Measurements from ENCODE around the gene RASL10A.
A peak's percentile ranks its signal among the peaks of the same experiment; 100 is the strongest.

RASL10A gene

GRCh38 chr22:29268511-29269229, 46.8 kb downstream of the RASL10A start:
- peak overlapping the region; percentile 93 for H3K4me3 Mint-ChIP-seq
- no peak for DNase-seq (ENCODE audit: low spot score)
- H3K27me3 Mint-ChIP-seq (ENCODE audit: low read depth), result peaks cover 3% of the 10 kb centered on the region
- H3K36me3 Mint-ChIP-seq (ENCODE audit: low read depth), result peaks cover 58% of the 10 kb centered on the region
- H3K27ac Mint-ChIP-seq, result peak overlapping the region; percentile 98
- peaks cover 50% of the 10 kb centered on the region for H3K4me1 Mint-ChIP-seq (ENCODE audit: low read depth)
- H3K9me3 Mint-ChIP-seq, result no peaks in the 10 kb centered on the region

- Mint-ChIP-seq H3K4me3 (peak within 1 kb of the TSS; percentile 93), H3K4me1 (ENCODE audit: low read depth) (peaks cover 43% of the 10 kb centered on the region), H3K9me3 (no peaks in the 10 kb centered on the region), H3K27ac (peak within 1 kb of the TSS; percentile 98), H3K27me3 (ENCODE audit: low read depth) (peaks cover 3% of the 10 kb centered on the region), H3K36me3 (ENCODE audit: low read depth) (peaks cover 51% of the 10 kb centered on the region)
- peak; percentile 96 for DNase-seq (ENCODE audit: low spot score)
These were observed 47.5 kb downstream of the RASL10A start, which contains the start of the genes EWSR1 and RHBDD3 for GRCh38 chr22:29267858-29268510. Gene EWSR1 (plus strand): TSS chr22:29268268. CDS start chr22:29268337, 69 bp downstream. Gene RHBDD3 (minus strand): TSS chr22:29267981. CDS start chr22:29265626, 2,355 bp downstream.

GRCh38 chr22:29267462-29267857, 48.0 kb downstream of the RASL10A start:
- H3K4me3 Mint-ChIP-seq, result peak overlapping the region; percentile 93
- peaks cover 46% of the 10 kb centered on the region for H3K36me3 Mint-ChIP-seq (ENCODE audit: low read depth)
- no peak for DNase-seq (ENCODE audit: low spot score)
- H3K9me3 Mint-ChIP-seq, result no peaks in the 10 kb centered on the region
- H3K27me3 Mint-ChIP-seq (ENCODE audit: low read depth), result peaks cover 3% of the 10 kb centered on the region
- peaks cover 39% of the 10 kb centered on the region for H3K4me1 Mint-ChIP-seq (ENCODE audit: low read depth)
- H3K27ac Mint-ChIP-seq, result peak overlapping the region; percentile 98

- peak overlapping the region; percentile 93 for H3K4me3 Mint-ChIP-seq
- H3K4me1 Mint-ChIP-seq (ENCODE audit: low read depth), result peaks cover 34% of the 10 kb centered on the region
- peaks cover 42% of the 10 kb centered on the region for H3K36me3 Mint-ChIP-seq (ENCODE audit: low read depth)
- H3K27ac Mint-ChIP-seq, result peak overlapping the region; percentile 98
- DNase-seq (ENCODE audit: low spot score), result no peak
- H3K9me3 Mint-ChIP-seq, result no peaks in the 10 kb centered on the region
- H3K27me3 Mint-ChIP-seq (ENCODE audit: low read depth), result peaks cover 3% of the 10 kb centered on the region
These were observed 48.7 kb downstream of the RASL10A start for GRCh38 chr22:29266564-29267461.

- DNase-seq (ENCODE audit: low spot score), result no peak
- Mint-ChIP-seq H3K9me3 (no peaks in the 10 kb centered on the region), H3K27ac (peak overlapping the region; percentile 98), H3K4me3 (peak overlapping the region; percentile 93), H3K4me1 (ENCODE audit: low read depth) (peaks cover 29% of the 10 kb centered on the region), H3K36me3 (ENCODE audit: low read depth) (peaks cover 36% of the 10 kb centered on the region), H3K27me3 (ENCODE audit: low read depth) (peaks cover 3% of the 10 kb centered on the region)
These were observed 49.6 kb downstream of the RASL10A start for GRCh38 chr22:29265929-29266328.

GRCh38 chr22:29265305-29265704, 50.2 kb downstream of the RASL10A start:
- Mint-ChIP-seq H3K27ac (no peak overlapping the region), H3K4me3 (no peak overlapping the region), H3K36me3 (ENCODE audit: low read depth) (peaks cover 30% of the 10 kb centered on the region), H3K27me3 (ENCODE audit: low read depth) (peaks cover 3% of the 10 kb centered on the region), H3K4me1 (ENCODE audit: low read depth) (peaks cover 22% of the 10 kb centered on the region), H3K9me3 (no peaks in the 10 kb centered on the region)
- DNase-seq (ENCODE audit: low spot score), result no peak

- H3K27me3 Mint-ChIP-seq (ENCODE audit: low read depth), result peaks cover 3% of the 10 kb centered on the region
- peaks cover 10% of the 10 kb centered on the region for H3K4me1 Mint-ChIP-seq (ENCODE audit: low read depth)
- H3K9me3 Mint-ChIP-seq, result no peaks in the 10 kb centered on the region
- no peak overlapping the region for H3K4me3 Mint-ChIP-seq
- H3K27ac Mint-ChIP-seq, result no peak overlapping the region
- no peak for DNase-seq (ENCODE audit: low spot score)
- H3K36me3 Mint-ChIP-seq (ENCODE audit: low read depth), result peaks cover 15% of the 10 kb centered on the region
These were observed 51.7 kb downstream of the RASL10A start for GRCh38 chr22:29263791-29264276.

All from T-helper 2 cell treated with Interferon-gamma antibody and Interleukin-4, amounts not matched to agents 5 μg/mL and 100 μg/mL, for 36 hours (primary cell).